ENCODE measurements around the gene CCR8. TPM values are rescaled to one million over a fixed set of nuclear protein-coding genes. Genes with fewer than 3 reads are reported as not detected.

The CCR8 gene
- total RNA-seq: not detected

DNA sequence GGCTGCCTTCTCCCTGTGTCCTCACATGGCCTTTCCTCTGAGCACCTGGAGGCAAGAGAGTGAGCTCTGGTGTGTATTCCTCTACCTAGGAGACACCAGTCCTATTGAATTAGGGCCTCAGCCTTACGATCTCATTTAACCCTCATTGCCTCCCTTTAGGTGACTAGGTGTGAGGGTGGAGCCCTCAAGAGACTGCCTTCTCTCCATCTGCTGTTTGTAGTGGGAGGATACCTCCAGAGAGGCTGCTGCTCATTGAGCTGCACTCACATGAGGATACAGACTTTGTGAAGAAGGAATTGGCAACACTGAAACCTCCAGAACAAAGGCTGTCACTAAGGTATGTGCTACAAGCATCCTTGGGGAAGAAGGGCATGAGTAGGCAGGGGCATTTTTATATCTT is at the start of gene CCR8:
TSS of gene CCR8 (plus strand) at position 217 of the 400 bp plus-strand sequence. CDS start 2,623 bp downstream, outside the sequence.
- no peak for DNase-seq

DNA sequence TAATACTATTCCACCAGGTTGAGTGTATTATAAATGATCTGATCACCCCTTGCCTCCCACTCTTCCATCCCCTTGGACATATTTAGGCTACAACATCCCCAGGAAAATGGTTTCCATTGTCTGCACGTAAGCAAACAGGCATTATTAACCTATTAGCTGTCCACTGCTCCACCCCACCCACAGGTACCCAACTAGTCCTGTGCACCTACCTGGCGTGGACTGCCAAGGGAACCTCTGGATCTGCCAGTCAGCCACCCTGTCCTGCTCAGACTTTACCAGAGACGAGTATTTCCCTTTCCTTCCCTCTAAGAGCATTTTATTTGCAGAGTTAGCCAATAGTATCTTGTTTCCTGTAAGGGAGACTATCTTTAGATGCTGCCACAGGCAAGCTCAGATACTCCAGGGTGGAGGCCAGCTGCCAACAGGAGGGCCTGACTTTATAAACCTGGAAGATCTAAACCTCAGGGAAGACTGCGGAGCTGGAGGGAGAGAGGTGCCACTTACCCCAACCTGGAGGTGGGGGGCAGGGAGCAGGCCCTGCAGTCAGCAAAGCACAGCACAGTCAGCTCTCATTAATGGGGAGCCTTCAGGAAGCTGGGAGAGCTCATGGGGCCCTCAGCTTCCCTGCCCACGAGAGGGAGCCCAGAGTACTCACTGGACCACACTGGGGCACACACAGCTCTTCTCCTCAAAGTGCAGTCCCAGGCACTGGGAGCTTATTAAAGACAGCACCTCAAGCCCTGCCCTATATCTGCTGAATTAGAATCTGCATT is 49.6 kb upstream of the CCR8 start, which contains the start of gene CX3CR1:
TSS of gene CX3CR1 (minus strand) at position 292 of the 773 bp plus-strand sequence. CDS start 13,527 bp downstream, outside the sequence.
- no peak for DNase-seq

- no peak for DNase-seq
Observed at GRCh38 chr3:39280571-39280970, 48.9 kb upstream of the CCR8 start.

GRCh38 chr3:39281533-39281932 is 48.0 kb upstream of the CCR8 start:
- DNase-seq: no peak

DNA sequence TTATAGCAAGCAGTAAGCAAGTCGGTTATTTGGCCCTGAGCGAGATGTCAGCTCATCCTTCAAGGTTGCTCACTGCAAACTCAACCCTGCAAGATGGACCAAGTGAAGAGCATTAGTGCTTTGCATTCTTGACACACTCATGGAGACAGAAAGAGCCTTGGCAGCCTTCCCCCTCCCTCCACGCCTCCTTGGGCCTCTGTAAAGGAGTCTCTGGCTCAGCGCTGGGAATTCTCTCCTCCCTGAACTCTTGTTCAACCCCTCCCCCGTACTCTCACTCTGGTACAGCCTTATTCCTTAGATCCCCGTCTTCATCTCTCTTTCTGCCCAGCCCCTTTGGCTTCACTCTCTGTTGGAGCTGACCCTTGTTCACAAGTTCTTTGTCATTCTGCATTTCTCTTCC is 47.5 kb upstream of the CCR8 start:
- no peak for DNase-seq

DNA sequence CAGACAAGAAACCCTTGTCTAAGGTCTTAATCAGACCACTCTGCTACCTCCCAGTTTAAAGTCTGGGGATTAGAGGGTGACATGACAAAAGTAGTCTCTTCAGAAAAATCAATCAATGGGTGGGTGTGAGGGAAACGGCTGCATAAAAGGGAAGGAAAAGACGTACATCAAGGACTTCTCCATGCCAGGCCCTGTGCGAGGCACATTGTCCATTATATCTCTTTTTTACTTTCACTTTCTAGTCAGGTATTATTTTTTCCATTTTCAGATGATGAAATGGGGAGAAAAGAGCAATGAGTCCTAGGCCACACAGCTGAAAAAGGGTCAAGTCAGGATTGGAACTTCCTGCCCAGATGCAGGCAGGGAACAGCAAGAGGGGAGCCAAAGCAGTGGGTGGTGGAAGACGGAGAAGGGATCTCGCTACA is 45.0 kb upstream of the CCR8 start:
- no peak for DNase-seq

- DNase-seq: no peak
Observed at GRCh38 chr3:39285332-39285731, 44.2 kb upstream of the CCR8 start.

DNA sequence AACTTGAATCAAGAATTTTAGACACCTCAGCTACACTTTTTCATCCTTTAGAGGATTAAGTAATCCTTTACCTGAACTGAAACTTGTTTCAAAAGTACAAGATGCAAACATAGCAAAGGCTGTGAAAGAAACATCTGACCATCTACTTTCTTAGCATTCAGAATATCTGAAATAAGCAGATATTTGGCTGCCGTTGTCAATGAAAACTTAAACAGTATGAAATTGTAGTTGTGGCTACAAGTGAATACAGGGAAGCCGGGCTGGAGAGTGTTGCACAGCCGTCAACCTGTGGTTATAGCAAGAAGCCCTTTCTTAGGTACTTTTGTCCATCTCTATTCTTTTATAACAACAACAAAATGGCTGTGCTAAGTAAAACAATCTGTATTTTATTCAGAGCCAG is 42.7 kb upstream of the CCR8 start:
- DNase-seq: no peak

DNA sequence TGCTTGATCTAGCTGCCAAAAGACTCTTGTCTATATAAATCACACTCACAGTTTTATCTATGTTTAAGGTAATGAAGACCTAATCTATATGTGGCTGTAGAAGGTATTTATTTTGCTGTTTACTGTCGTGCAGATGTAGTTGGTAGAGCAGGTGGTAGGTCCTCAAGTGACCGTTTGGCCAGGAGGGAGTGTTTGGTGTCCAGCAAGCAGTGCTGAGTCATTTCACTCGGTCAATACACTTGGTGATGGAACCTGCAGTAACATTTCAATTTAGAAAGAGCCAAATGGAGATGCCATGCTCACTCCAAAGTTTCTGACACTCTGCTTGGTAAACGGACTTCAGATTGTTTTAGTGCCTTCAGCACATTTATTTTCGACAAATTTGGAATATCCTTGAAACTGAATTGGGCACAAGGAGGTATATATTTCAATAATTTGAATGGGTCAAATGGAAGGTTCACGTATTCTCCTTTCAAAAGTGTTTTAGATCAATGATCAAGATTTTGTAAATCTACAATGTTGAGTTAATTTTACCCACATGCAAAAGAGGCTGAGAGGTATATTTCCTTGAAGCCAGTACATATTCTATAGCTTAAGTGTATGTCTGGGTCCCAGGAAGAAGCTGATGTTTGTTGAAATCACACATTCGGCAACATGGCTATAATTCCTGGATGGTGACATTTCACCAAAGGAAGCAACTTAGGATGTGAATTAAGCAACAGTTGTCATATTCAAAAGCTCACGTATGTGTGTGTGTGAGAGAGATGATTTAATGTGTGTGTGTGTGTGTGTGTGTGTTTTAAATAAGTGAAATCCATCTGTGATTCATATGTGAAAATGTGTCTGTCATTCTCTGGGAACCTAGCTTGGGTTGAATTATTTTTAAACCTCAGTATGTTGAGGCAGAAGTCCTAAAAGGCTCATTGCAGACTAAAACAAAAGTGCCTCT is 42.0 kb upstream of the CCR8 start:
- DNase-seq: peak; percentile 44

DNA sequence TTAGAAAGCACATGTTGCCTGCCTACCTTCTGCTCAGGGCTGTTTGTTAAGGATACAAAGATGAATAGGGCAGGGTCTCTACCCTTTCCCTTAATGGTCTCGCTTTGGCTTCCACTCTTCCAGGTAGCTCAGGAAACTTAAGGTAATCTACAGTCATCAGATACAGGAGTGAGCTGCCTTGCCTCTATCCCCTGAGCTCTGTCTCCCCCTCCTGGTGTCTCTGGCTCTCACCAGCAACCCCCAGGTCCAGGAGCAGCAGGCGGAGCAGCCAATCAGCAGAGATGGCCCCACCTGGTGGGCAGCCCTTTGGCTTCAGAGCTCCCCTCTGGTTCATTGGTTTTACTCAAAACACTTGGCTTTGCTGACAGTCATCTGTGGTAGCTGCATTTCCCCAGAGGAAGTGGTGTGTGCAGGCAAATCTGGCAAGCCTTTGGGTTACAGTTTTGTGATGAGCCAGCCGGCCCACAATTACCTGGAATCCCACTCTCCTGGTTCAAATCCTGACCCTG is 41.2 kb upstream of the CCR8 start:
- DNase-seq: peak; percentile 68

GRCh38 chr3:39289107-39289506 is 40.4 kb upstream of the CCR8 start:
- DNase-seq: no peak

GRCh38 chr3:39290255-39290654 is 39.3 kb upstream of the CCR8 start:
- DNase-seq: no peak

- DNase-seq: no peak
Observed at GRCh38 chr3:39291903-39292329, 37.6 kb upstream of the CCR8 start.

- no peak for DNase-seq
Observed at GRCh38 chr3:39292961-39293360, 36.5 kb upstream of the CCR8 start.

DNA sequence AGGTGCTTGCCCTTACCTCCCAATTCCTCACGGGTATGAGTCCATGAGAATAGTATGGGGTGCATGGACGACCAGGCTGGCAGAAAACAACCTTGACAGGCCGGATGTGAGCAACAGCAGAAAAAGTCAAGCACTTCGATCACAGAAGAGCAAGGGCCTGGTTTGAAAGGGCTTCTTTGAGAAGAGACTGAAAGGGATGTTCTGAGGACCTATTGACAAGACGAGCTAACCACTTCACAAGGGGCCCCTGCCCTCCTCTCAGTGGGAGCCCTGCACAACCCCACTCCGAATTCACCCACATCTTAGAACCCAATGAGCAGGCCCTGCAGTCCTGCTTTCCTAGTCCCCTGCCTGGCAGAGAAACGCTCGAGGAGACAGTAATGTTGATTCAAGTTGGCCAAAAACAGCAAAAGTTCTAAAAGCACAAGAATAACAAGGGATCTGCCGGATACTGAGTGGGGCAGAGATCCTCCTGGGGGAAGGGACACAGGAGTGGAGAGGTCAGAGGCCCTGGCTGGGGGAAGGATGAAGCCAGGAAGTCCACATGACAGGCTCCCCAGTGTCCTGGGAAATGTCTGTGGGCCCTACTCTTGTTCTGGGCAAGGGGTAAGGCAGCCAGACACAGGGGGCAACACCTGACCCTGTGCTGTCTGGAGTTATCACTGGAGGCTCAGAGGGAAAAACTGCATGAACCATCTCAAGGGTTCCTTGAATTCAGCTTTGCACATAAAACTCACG is 34.9 kb upstream of the CCR8 start:
- no peak for DNase-seq

GRCh38 chr3:39295184-39295775 is 34.2 kb upstream of the CCR8 start:
- no peak for DNase-seq

DNA sequence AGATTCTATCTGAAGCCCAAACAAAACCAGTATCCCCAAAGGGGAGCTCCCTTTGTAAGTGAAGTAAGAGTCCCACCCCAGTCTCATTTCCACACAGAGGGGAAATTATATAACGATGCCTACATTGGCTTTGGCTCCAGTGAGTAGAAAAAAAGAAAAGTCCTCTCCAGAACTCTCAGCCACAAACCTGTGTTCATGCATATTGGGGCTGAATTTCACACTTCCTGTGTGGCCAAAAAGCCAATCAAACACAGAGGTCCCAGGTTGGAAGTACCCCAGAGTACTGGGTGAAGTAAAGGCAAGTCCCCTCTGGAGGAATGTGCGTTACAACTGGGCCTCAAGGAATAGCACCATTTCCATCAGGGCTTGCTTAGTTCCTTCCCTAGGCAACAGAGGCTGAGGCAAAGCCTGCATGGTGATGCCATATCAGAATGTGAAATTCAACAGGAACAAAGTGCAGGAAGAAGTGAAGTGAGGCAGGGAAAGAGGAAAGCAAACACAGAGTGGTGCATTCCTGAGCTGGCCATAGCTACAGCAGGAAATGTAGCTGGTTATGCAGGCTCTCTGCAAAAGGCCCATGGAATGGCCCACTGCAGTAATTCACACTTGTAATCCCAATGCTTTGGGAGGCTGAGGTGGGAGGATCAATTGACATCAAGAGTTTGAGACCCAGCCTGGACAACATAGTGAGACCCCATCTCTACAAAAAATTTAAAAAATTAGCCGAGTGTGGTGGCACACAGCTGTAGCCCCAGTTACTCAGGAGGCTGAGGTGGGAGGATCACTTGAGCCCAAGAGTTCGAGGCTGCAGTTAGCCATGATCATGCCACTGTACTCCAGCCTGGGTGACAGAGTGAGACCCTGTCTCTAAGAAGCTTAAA is 33.1 kb upstream of the CCR8 start:
- no peak for DNase-seq

DNA sequence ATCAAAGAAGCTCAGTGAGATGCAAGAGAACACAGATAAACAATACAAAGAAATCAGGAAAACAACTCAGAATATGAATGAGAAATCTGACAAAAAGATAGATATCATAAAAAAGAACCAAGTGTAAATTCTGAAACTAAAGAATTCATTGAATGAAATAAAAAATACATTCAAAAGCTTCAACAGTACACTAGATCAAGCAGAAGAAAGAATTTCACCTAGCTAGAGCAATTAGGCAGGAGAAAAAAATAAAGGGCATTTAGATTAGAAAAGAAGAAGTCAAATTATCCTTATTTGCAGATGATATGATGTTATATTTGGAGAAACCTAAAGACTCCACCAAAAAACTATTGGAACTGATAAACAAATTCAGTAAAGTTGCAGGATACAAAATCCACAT is 30.2 kb upstream of the CCR8 start:
- no peak for DNase-seq

DNA sequence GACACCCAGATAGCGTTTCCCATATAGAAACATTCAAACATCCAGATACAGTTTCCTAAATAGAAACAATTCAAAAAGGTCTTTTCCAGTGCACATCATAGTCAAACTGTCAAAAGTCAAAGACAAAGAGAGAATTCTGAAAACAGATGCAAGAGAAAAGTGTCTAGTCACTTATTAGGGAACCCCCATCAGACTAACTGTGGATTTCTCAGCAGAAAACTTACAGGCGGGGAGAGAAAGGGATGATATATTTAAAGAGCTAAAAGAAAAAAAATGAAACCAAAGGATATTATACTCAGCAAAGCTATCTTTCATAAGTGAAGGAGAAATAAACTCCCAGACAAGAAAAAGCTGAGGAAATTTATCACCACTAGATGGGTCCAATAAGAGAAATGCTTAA is 27.3 kb upstream of the CCR8 start:
- no peak for DNase-seq

DNA sequence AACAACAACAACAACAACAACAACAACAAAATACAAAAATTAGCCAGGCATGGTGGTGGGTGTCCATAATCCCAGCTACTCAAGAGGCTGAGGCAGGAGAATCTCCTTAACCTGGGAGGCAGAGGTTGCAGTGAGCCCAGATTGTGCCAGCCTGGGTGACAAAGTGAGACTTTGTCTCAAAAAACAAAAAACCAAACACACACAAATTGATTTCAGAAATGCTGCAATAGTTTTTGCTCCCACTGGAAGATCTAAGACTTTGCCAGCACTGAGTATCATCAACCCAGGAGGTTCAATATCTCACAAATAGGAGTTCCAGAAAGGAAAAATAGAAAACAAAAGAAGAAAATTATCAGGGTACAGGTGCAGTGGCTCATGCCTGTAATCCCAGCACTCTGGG is 16.2 kb upstream of the CCR8 start:
- no peak for DNase-seq

GRCh38 chr3:39315420-39315819 is 14.1 kb upstream of the CCR8 start:
- DNase-seq: no peak
